Activated T-cell treated with anti-CD3 and anti-CD28 coated beads, Interleukin-2, amount 50 U/mL, for 72 hours (primary cell): ENCODE data around the gene SLC19A1. TPM values are rescaled to one million over a fixed set of nuclear protein-coding genes. Genes with fewer than 3 reads are reported as not detected.
A peak's percentile ranks its signal among the peaks of the same experiment; 100 is the strongest.
"Not testable (repeated sequence)": the region's sequence is repeated elsewhere in the genome, so short reads cannot be mapped to it uniquely, and the experiment has no call there.

Experiments
- ATAC-seq, 2 donors: fragments of 150-1000 bp; cut with Tn5 transposase; replicated peaks in 1 of 2; 2 replicates each; pipeline ENCODE4 v1.10.0; 2021; ENCODE audit warnings: moderate library complexity in 2 of 2, mild to moderate bottlenecking in 1 of 2
- DNase-seq, 2 donors: peaks; one replicate each; pipeline ENCODE4 v3.0.0; 2021 to 2022; ENCODE audit warnings: mixed read lengths in 1 of 2
- H3K27ac Mint-ChIP-seq: one replicate; pipeline ENCODE4 v1.8.0; 2022; ENCODE audit warnings: mild to moderate bottlenecking, moderate library complexity, mixed read lengths
- H3K27me3 Mint-ChIP-seq: one replicate; pipeline ENCODE4 v1.8.0; 2022; ENCODE audit warnings: low read depth, mixed read lengths
- H3K36me3 Mint-ChIP-seq, 2 donors: one replicate each; pipeline ENCODE4 v1.8.0; 2022; ENCODE audit warnings: mixed read lengths in 2 of 2, mild to moderate bottlenecking in 1 of 2; ENCODE audit not compliant: insufficient read depth in 2 of 2
- H3K4me1 Mint-ChIP-seq: one replicate; pipeline ENCODE4 v1.8.0; 2022; ENCODE audit warnings: low read depth, mixed read lengths
- H3K4me3 Mint-ChIP-seq, 2 donors: one replicate each; pipeline ENCODE4 v1.8.0; 2022; ENCODE audit warnings: mild to moderate bottlenecking in 2 of 2, mixed read lengths in 2 of 2, moderate library complexity in 2 of 2
- H3K9me3 Mint-ChIP-seq, 2 donors: one replicate each; pipeline ENCODE4 v1.8.0; 2022; ENCODE audit warnings: mixed read lengths in 2 of 2
- total RNA-seq, 2 donors: library from RNA; stranded (reverse); gene quantifications; one replicate each; pipeline ENCODE4 v1.2.3, GENCODE V29; 2022

The SLC19A1 gene
- total RNA-seq, 2 donors from 2014 or later: 30.4 to 40.1 TPM

DNA sequence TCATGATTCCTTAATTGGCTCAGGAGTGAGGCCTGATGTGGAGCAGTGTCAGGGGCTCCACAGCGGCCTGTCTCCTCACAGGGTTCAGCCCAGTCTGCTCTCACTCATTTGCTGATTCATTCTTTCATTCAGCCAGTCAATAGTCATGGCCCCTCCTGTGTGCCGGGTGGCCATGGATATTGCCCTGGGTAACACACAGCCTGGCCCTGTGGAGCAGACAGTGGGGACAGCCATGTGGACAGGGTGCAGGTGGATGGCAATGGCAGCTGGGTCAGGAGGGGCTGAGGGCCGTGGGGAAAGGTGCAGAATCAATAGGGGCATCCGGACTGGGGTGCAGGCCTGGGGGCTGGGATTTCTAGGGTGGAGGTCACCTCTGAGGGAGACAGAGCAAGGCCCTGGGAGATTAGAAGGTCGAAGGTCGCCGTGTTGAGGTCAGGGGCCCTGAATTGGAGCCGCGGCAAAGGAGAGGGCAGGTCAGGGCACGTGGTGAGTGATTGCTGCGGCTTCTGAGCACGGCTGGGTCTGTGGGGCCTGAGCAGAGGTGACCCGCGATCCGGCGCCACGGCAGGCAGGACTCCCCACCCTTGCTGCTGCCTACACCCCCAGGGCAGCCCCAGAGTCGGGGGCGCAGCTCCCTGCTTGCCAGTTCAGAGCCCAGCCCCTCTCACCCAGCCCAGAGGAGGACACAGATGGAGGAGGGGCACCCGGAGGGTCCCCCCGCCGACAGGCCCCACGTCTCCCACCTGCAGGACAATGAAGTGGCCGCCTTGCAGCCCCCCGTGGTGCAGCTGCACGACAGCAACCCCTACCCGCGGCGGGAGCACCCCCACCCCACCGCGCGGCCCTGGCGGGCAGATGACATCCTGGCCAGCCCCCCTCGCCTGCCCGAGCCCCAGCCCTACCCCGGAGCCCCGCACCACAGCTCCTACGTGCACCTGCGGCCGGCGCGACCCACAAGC lies 33.4 kb downstream of the SLC19A1 start:
- Mint-ChIP-seq H3K27me3 (no peaks in the 10 kb centered on the region), H3K9me3 (no peaks in the 10 kb centered on the region), H3K36me3 (peaks cover 0 to 2% of the 10 kb centered on the region in 2 donors), H3K27ac (no peak overlapping the region), H3K4me1 (no peaks in the 10 kb centered on the region), H3K4me3 (no peak overlapping the region)
- DNase-seq (no peak), ATAC-seq (no peak)

DNA sequence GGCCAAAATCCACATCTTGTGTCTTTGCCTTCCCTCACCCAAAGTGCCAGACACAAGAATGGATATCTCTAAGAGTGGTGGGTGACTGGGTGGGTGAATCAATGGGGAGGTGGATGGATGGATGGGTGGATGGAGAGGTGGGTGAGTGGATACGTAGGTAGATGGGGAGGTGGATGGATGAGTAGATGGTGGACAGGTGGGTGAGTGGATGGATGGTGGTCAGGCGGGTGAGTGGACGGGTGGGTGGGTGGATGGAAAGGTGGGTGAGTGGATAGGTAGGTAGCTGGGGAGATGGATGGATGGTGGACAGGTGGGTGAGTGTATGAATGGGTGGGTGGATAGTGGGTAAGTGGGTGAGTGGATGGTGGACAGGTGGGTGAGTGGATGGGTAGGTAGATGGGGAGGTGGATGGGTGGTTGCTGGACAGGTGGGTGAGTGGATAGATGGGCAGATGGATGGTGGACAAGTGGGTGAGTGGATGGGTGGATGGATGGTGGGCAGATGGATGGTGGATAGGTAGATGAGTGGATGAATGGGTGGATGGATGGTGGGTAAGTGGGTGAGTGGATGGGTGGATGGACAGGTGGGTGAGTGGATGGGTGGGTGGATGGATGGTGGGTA lies 34.2 kb downstream of the SLC19A1 start:
- H3K4me3 Mint-ChIP-seq: no peak overlapping the region
- no peaks in the 10 kb centered on the region for H3K4me1 Mint-ChIP-seq
- H3K36me3 Mint-ChIP-seq: no peaks in the 10 kb centered on the region
- no peaks in the 10 kb centered on the region for H3K9me3 Mint-ChIP-seq
- peak overlapping the region; percentile 65 for H3K27ac Mint-ChIP-seq
- H3K27me3 Mint-ChIP-seq: no peaks in the 10 kb centered on the region
- DNase-seq (no peak), ATAC-seq (no peak)

DNA sequence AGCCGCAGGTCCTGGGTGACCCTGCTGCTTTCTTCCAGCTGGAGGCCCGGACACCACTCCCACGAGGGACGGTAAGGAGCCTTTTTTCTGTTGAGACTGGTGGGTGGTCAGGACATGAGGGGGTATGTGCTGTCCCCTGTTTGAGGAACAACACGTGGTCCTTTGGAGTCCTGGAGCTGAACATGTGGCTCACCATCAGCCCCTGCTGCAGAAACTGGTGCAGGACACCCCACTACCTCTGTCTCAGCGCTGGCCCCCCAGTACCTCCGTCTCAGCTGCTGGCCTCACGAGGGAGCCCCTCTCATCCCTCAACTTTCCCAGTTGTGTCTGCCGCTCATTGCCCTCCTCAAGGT lies 34.7 kb downstream of the SLC19A1 start:
- DNase-seq: no peak
- no peak for ATAC-seq
- Mint-ChIP-seq H3K27ac (no peak overlapping the region), H3K36me3 (no peaks in the 10 kb centered on the region), H3K4me3 (no peak overlapping the region), H3K9me3 (no peaks in the 10 kb centered on the region), H3K4me1 (no peaks in the 10 kb centered on the region), H3K27me3 (no peaks in the 10 kb centered on the region)

DNA sequence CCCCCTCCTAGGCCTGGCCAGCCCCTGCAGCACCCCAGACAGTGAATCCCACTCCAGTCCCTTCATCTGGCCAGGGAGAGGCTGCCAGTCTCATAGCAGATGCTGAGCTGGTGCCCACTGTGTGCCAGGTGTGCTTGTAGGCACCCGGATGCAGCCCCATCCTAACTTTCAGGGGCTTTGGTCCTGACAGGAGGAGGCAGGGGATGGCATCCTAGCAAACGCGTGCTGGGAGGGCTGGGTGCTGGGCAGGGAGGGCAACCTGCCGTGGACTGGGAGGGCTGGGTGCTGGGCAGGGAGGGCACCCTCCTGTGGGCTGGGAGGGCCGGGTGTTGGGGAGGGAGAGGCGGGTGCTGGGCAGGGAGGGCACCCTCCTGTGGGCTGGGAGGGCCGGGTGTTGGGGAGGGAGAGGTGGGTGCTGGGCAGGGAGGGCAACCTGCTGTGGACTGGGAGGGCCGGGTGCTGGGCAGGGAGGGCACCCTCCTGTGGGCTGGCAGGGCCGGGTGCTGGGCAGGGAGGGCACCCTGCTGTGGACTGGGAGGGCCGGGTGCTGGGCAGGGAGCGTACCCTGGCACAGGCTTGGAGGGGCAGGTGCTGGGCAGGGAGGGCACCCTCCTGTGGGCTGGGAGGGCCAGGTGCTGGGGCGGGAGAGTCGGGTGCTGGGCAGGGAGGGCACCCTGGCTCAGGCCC lies 35.3 kb downstream of the SLC19A1 start:
- Mint-ChIP-seq H3K36me3 (no peaks in the 10 kb centered on the region), H3K27me3 (no peaks in the 10 kb centered on the region), H3K27ac (no peak overlapping the region), H3K4me3 (no peak overlapping the region), H3K9me3 (no peaks in the 10 kb centered on the region), H3K4me1 (no peaks in the 10 kb centered on the region)
- ATAC-seq (no peak), DNase-seq (no peak)

DNA sequence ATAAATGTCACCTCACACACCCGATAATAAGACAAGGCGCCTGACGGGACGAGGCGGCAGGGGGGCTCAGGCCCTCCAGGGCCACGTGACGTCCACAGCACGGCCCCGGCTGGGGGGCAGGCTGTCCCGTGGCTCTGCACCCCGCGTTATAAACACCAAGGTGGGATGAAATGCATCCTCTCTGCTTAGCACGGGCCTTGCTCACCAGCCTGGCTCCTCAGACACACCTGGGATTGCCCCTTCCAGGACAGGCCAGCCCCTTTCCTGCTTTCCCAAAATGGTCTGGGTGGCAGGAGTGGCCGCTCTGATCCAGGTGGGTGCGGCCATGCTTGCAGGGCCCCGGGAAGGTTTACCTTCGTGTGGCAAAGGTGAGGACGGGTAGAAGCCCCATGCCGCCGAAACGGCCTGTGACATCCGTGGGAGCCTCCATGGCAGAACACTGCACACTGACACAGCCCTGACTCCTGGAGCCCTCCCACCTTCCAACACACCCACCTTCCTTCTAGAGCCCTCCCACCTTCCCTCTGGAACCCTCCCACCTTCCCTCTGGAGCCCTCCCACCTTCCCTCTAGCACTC lies 35.9 kb downstream of the SLC19A1 start:
- ATAC-seq: no peak
- Mint-ChIP-seq H3K27ac (no peak overlapping the region), H3K4me3 (no peak overlapping the region)

DNA sequence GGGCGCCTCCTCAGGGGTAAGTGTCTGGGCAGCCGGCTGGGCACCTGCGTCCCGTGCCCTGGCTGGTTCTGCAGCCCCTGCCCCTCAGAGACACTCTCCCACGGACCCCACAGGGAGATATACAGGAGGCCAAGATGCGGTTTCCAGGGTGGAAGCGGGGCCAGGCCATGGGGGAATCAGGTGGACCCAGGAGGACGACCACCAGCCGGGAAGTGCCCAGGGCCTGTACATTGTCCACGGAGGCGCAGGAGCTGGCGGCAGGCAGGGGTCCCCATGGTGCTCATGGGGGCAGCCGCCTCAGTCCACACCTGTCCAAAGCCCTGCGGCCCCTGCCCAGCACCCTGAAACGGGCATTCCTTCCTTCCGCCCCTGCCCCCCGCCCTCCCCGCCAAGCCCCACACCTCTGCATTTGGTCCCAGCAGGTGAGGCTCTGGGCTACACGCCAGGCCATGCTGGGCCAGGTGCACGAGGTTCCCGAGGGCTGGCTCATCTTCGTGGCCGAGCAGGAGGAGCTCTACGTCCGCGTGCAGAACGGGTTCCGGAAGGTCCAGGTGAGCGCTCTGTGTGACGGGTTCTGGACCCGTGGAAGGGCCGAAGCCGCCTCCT lies 36.7 kb downstream of the SLC19A1 start:
- no peaks in the 10 kb centered on the region for H3K9me3 Mint-ChIP-seq
- H3K27me3 Mint-ChIP-seq: no peaks in the 10 kb centered on the region
- DNase-seq (no peak), ATAC-seq (no peak)
- H3K4me1 Mint-ChIP-seq: no peaks in the 10 kb centered on the region
- no peak overlapping the region for H3K27ac Mint-ChIP-seq
- H3K4me3 Mint-ChIP-seq: no peak overlapping the region
- no peaks in the 10 kb centered on the region for H3K36me3 Mint-ChIP-seq

More for the DNA sequence above, 35.9 kb downstream of the SLC19A1 start:
- DNase-seq: no peak
- Mint-ChIP-seq H3K36me3 (no peaks in the 10 kb centered on the region), H3K4me1 (no peaks in the 10 kb centered on the region), H3K27me3 (no peaks in the 10 kb centered on the region), H3K9me3 (no peaks in the 10 kb centered on the region)

DNA sequence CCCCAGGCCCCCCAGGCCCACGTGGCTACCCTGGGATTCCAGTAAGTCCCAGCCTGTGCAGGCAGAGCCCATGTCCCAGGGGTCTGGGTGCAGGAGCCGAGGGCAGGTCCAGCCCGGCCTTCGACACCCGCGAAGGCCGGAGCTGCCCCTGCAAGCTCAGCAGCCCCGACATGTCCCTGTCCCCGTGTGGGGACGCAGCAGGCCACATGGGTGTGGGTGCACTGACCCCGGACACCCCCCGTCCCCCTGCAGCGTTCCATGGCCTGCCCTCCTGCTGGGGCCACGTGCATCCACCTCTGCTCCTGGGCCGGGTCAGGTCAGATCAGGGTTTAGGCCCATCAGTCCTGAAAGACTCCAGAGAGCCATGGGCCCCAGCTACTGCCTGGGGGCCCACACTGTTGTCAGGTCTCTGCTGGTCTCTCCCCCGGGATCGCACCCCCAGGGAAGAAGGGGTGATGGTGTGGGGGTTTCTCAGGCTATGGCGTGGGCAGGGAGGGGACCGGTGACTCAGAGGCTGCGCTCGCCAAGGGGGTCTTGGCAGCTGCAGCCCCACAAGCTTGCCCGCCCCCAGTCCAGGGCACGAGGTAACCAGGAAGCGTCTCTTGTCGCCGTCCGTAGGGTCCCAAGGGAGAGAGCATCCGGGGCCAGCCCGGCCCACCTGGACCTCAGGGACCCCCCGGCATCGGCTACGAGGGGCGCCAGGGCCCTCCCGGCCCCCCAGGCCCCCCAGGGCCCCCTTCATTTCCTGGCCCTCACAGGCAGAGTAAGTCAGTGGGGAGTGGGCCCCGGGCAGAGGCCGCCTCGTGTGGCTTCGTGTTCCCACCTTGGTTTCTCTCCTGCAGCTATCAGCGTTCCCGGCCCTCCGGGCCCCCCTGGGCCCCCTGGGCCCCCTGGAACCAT lies 37.5 kb downstream of the SLC19A1 start:
- no peak for DNase-seq
- peak in 1 of 2 donors; percentile 9 for ATAC-seq
- H3K27me3 Mint-ChIP-seq: no peaks in the 10 kb centered on the region
- H3K36me3 Mint-ChIP-seq: peaks cover 1 to 3% of the 10 kb centered on the region in 2 donors
- peaks cover 0 to 4% of the 10 kb centered on the region in 2 donors for H3K9me3 Mint-ChIP-seq
- no peaks in the 10 kb centered on the region for H3K4me1 Mint-ChIP-seq
- no peak overlapping the region for H3K27ac Mint-ChIP-seq
- H3K4me3 Mint-ChIP-seq: no peak overlapping the region

DNA sequence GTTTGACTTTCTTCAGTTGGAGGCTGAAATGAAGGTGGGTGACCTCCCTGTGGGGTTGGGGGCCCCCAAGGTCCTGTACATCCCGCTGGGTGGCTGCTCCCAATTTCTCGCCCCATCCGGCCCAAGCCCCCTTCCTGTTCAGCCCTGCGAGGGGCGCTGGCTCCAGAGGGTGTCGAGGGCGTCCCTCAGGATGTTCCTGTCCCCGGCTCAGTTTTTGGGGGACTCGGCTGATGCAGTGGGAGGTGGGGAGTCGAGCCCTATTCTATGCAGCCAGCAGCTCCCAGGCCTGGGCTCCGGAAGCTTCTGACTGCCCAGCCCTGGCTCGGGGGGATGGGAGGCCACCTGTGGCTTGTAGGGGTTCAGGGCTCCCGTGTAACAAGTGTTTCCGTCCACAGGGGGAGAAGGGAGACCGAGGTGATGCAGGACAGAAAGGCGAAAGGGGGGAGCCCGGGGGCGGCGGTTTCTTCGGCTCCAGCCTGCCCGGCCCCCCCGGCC lies 38.2 kb downstream of the SLC19A1 start:
- H3K4me3 Mint-ChIP-seq: no peak overlapping the region
- DNase-seq (no peak), ATAC-seq (no peak)
- no peaks in the 10 kb centered on the region for H3K4me1 Mint-ChIP-seq
- peaks cover 4 to 6% of the 10 kb centered on the region in 2 donors for H3K36me3 Mint-ChIP-seq
- peaks cover 0 to 6% of the 10 kb centered on the region in 2 donors for H3K9me3 Mint-ChIP-seq
- H3K27ac Mint-ChIP-seq: no peak overlapping the region
- no peaks in the 10 kb centered on the region for H3K27me3 Mint-ChIP-seq

DNA sequence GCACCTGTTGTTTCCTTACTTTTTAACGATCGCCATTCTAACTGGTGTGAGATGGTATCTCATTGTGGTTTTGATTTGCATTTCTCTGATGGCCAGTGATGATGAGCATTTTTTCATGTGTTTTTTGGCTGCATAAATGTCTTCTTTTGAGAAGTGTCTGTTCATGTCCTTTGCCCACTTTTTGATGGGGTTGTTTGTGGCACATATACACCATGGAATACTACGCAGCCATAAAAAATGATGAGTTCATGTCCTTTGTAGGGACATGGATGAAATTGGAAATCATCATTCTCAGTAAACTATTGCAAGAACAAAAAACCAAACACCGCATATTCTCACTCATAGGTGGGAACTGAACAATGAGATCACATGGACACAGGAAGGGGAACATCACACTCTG lies 39.0 kb downstream of the SLC19A1 start:
- H3K9me3 Mint-ChIP-seq, H3K27ac Mint-ChIP-seq, H3K36me3 Mint-ChIP-seq, H3K4me1 Mint-ChIP-seq, H3K4me3 Mint-ChIP-seq, ATAC-seq, H3K27me3 Mint-ChIP-seq, DNase-seq: not testable (repeated sequence)

DNA sequence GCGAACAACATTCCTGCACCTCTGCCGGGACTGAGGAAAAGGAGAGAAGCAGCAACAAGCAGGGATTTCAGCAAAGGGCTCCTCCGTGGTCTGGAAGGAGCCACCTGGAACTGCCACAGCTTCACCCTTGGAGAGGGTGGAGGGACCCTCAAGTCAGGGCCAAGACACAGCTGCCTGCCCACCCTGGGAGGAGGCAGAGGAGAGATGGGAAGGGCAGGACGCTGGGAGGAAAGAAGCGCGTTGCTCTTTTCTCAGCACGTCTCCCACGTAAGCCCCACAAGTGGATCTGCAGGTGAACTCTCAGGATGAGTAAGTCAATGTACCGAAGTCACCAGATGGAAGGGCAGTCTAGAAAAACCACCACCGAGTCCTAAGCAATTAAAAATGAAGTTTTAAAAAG lies 39.6 kb downstream of the SLC19A1 start:
- no peaks in the 10 kb centered on the region for H3K27me3 Mint-ChIP-seq
- no peak for ATAC-seq
- no peak overlapping the region for H3K27ac Mint-ChIP-seq
- H3K36me3 Mint-ChIP-seq: peaks cover 4 to 8% of the 10 kb centered on the region in 2 donors
- peaks cover 0 to 6% of the 10 kb centered on the region in 2 donors for H3K9me3 Mint-ChIP-seq
- H3K4me1 Mint-ChIP-seq: no peaks in the 10 kb centered on the region
- DNase-seq: no peak
- H3K4me3 Mint-ChIP-seq: no peak overlapping the region

DNA sequence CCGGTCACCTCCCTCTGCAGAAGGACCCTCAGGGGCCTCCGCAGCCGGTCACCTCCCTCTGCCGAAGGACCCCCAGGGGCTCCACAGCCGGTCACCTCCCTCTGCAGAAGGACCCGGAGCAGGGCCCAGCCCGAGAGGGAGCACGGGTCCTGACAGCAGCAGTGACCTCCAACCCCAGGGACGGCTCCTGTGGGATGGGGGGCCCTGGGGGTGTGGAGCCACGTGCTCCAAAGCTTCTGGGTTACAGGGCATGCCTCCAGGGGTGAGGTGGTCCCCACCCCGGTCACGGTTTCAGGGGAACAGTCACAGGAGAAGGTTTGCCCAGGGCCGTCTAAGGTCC lies 40.3 kb downstream of the SLC19A1 start:
- no peak overlapping the region for H3K27ac Mint-ChIP-seq
- H3K36me3 Mint-ChIP-seq: peaks cover 4 to 8% of the 10 kb centered on the region in 2 donors
- DNase-seq (no peak), ATAC-seq (no peak)
- H3K4me1 Mint-ChIP-seq: no peaks in the 10 kb centered on the region
- no peak overlapping the region for H3K4me3 Mint-ChIP-seq
- H3K27me3 Mint-ChIP-seq: no peaks in the 10 kb centered on the region
- H3K9me3 Mint-ChIP-seq: peaks cover 0 to 6% of the 10 kb centered on the region in 2 donors
